Naive thymus-derived CD4-positive, alpha-beta T cell (primary cell): Measurements from ENCODE around the gene ALG6. TPM values are rescaled to one million over a fixed set of nuclear protein-coding genes. Genes with fewer than 3 reads are reported as not detected.

Source experiments
- ATAC-seq: fragments of 150-1000 bp; cut with Tn5 transposase; 2 replicates; pipeline ENCODE4 v1.10.0; 2021; ENCODE audit warnings: mild to moderate bottlenecking, moderate library complexity
- CTCF ChIA-PET: fragments of 350-600 bp; sonication (Branson Sonifier 250); formaldehyde crosslinking; loops from one replicate; lab custom pipeline; 2021; ENCODE audit warnings: antibody characterized with exemption; lab: Charles Lee
- POLR2A ChIA-PET: fragments of 350-600 bp; sonication (Branson Sonifier 250); formaldehyde crosslinking; loops from one replicate; lab custom pipeline; 2021; ENCODE audit warnings: antibody characterized with exemption, inconsistent platforms; lab: Charles Lee
- DNase-seq, 9 donors: peaks; one replicate each; pipeline versions ENCODE4 v3.0.0 to v3.0.0-alpha.2; 2020 to 2022; ENCODE audit warnings: mixed read lengths in 1 of 9
- H3K27ac ChIP-seq: one replicate; pipeline ENCODE4 v1.7.0; 2013; ENCODE audit warnings: mild to moderate bottlenecking, low read depth, low read length, moderate library complexity
- H3K27me3 ChIP-seq, 2 donors: one replicate each; pipeline ENCODE4 v1.7.0; 2013; ENCODE audit warnings: low read length in 2 of 2, mild to moderate bottlenecking in 2 of 2, moderate library complexity in 2 of 2; ENCODE audit not compliant: control insufficient read depth in 2 of 2, insufficient read depth in 2 of 2
- H3K36me3 ChIP-seq, 3 experiments: 1 replicate in 2 of 3; 2 replicates in 1 of 3; pipeline ENCODE4 v1.7.0; 2013; ENCODE audit warnings: low read length in 3 of 3, mild to moderate bottlenecking in 3 of 3, moderate library complexity in 1 of 3; ENCODE audit not compliant: insufficient read depth in 3 of 3, control insufficient read depth in 2 of 3
- H3K4me1 ChIP-seq, 2 donors: one replicate each; pipeline ENCODE4 v1.7.0; 2013; ENCODE audit warnings: low read length in 2 of 2, mild to moderate bottlenecking in 2 of 2, moderate library complexity in 1 of 2; ENCODE audit not compliant: control insufficient read depth in 2 of 2, insufficient read depth in 2 of 2
- H3K4me3 ChIP-seq: 2 replicates; pipeline ENCODE4 v1.7.0; 2013; ENCODE audit warnings: mild to moderate bottlenecking, low read length
- H3K9me3 ChIP-seq, 3 experiments: 1 replicate in 2 of 3; 2 replicates in 1 of 3; pipeline ENCODE4 v1.7.0; 2013; ENCODE audit warnings: low read length in 3 of 3; ENCODE audit not compliant: control insufficient read depth in 2 of 3
- H3K27ac Mint-ChIP-seq, 9 donors: one replicate each; pipeline ENCODE4 v1.8.0; 2020 to 2022; ENCODE audit warnings: mixed read lengths in 9 of 9, mild to moderate bottlenecking in 8 of 9, moderate library complexity in 5 of 9, inconsistent platforms in 2 of 9
- H3K27me3 Mint-ChIP-seq, 5 donors: one replicate each; pipeline ENCODE4 v1.8.0; 2021 to 2022; ENCODE audit warnings: mixed read lengths in 5 of 5, mild to moderate bottlenecking in 1 of 5
- H3K36me3 Mint-ChIP-seq, 5 donors: one replicate each; pipeline ENCODE4 v1.8.0; 2020 to 2022; ENCODE audit warnings: mixed read lengths in 5 of 5, mild to moderate bottlenecking in 3 of 5, inconsistent platforms in 1 of 5
- H3K4me1 Mint-ChIP-seq, 7 donors: one replicate each; pipeline ENCODE4 v1.8.0; 2020 to 2022; ENCODE audit warnings: mixed read lengths in 7 of 7, mild to moderate bottlenecking in 3 of 7, inconsistent platforms in 1 of 7
- H3K4me3 Mint-ChIP-seq, 10 donors: one replicate each; pipeline ENCODE4 v1.8.0; 2020 to 2022; ENCODE audit warnings: mild to moderate bottlenecking in 10 of 10, mixed read lengths in 10 of 10, moderate library complexity in 6 of 10, inconsistent platforms in 2 of 10
- H3K9me3 Mint-ChIP-seq, 11 donors: one replicate each; pipeline ENCODE4 v1.8.0; 2020 to 2022; ENCODE audit warnings: mixed read lengths in 11 of 11, mild to moderate bottlenecking in 4 of 11, inconsistent platforms in 1 of 11, moderate library complexity in 1 of 11
- intact Hi-C, 2 donors: fragments of 100-400 bp; cut with micrococcal nuclease; formaldehyde crosslinking; loops; one replicate each; pipeline ENCODE4 v1.15.1; 2023
- polyA plus RNA-seq, 2 donors: library from polyadenylated mRNA; unstranded; fragments of 300-500 nt; fragmentation: Illumina TruSeq; gene quantifications; one replicate each; pipeline ENCODE4 v1.2.3, GENCODE V29; 2021
- total RNA-seq, 6 experiments: library from RNA in 5 of 6; stranded (reverse) in 5 of 6; gene quantifications; 1 replicate in 5 of 6; 2 replicates in 1 of 6; pipeline ENCODE4 v1.2.3 and lab custom pipeline; 2021 to 2026

The ALG6 gene
- total and polyA plus RNA-seq, 7 experiments from 2014 or later, result 16.1 to 29.8 (median 25.1) TPM

- Histone ChIP-seq H3K27me3 (peaks cover 32 to 76% of the 10 kb centered on the region in 2 donors), H3K9me3 (peaks cover 0 to 26% (median 0%) of the 10 kb centered on the region in 3 experiments), H3K36me3 (no peaks in the 10 kb centered on the region), H3K27ac (no peak overlapping the region), H3K4me3 (no peak overlapping the region), H3K4me1 (peaks cover 0 to 13% of the 10 kb centered on the region in 2 donors)
- H3K4me3 Mint-ChIP-seq, result peak overlapping the region; percentile 70 to 84 (median 78)
- H3K27ac Mint-ChIP-seq, result peak overlapping the region in 8 of 9 donors; percentile 16 to 88 (median 78)
- peaks cover 56 to 77% (median 71%) of the 10 kb centered on the region in 5 donors for H3K27me3 Mint-ChIP-seq
- ChIA-PET POLR2A (no interaction called here), CTCF (no interaction called here)
- ATAC-seq, result no peak
- intact Hi-C loops, result loop anchor here in 1 of 2 donors (5.0 kb wide), 1 partner anchor 926 kb away; no protein-coding TSS in a partner anchor
- H3K4me1 Mint-ChIP-seq, result peaks cover 7 to 64% (median 47%) of the 10 kb centered on the region in 7 donors
- H3K36me3 Mint-ChIP-seq, result peaks cover 0 to 20% (median 5%) of the 10 kb centered on the region in 5 donors
- peak in 4 of 9 donors; percentile 12 to 24 (median 17) for DNase-seq
- H3K9me3 Mint-ChIP-seq, result peaks cover 3 to 67% (median 30%) of the 10 kb centered on the region in 11 donors
These were observed 46.2 kb upstream of the ALG6 start for GRCh38 chr1:63321066-63321784.

GRCh38 chr1:63321785-63322113, 45.7 kb upstream of the ALG6 start:
- H3K36me3 ChIP-seq, result no peaks in the 10 kb centered on the region
- H3K4me3 ChIP-seq, result peak overlapping the region; percentile 36
- Mint-ChIP-seq H3K27ac (peak overlapping the region in 7 of 9 donors; percentile 67 to 88 (median 79)), H3K4me3 (peak overlapping the region; percentile 70 to 84 (median 78)), H3K27me3 (peaks cover 58 to 79% (median 72%) of the 10 kb centered on the region in 5 donors), H3K9me3 (peaks cover 3 to 68% (median 31%) of the 10 kb centered on the region in 11 donors), H3K36me3 (peaks cover 0 to 23% (median 5%) of the 10 kb centered on the region in 5 donors), H3K4me1 (peaks cover 7 to 68% (median 47%) of the 10 kb centered on the region in 7 donors)
- peaks cover 36 to 76% of the 10 kb centered on the region in 2 donors for H3K27me3 ChIP-seq
- POLR2A ChIA-PET, result no interaction called here
- no peak overlapping the region for H3K27ac ChIP-seq
- no peak for ATAC-seq
- DNase-seq, result peak in 4 of 9 donors; percentile 7 to 31 (median 28)
- H3K4me1 ChIP-seq, result peaks cover 0 to 13% of the 10 kb centered on the region in 2 donors
- intact Hi-C loops, result loop anchor here in 1 of 2 donors (2.0 to 5.0 kb wide), 3 partner anchors 45 to 926 kb away; partner anchors contain the start of genes ALG6, EFCAB7 and ITGB3BP
- CTCF ChIA-PET, result no interaction called here
- H3K9me3 ChIP-seq, result peaks cover 0 to 28% (median 0%) of the 10 kb centered on the region in 3 experiments

- ATAC-seq (peak; percentile 43), DNase-seq (peak in 5 of 9 donors; percentile 5 to 48 (median 26))
- Histone ChIP-seq H3K27me3 (peaks cover 42 to 77% of the 10 kb centered on the region in 2 donors), H3K9me3 (peaks cover 0 to 28% (median 0%) of the 10 kb centered on the region in 3 experiments), H3K36me3 (no peaks in the 10 kb centered on the region), H3K4me1 (peaks cover 2 to 13% of the 10 kb centered on the region in 2 donors), H3K4me3 (peak within 1 kb of the TSS; percentile 40), H3K27ac (no peak within 1 kb of the TSS)
- peak within 1 kb of the TSS in 8 of 9 donors; percentile 67 to 88 (median 78) for H3K27ac Mint-ChIP-seq
- intact Hi-C loops, result loop anchor here in 1 of 2 donors (2.0 to 5.0 kb wide), 3 partner anchors 44 to 925 kb away; partner anchors contain the start of genes ALG6, EFCAB7 and ITGB3BP
- ChIA-PET CTCF (no interaction called here), POLR2A (no interaction called here)
- H3K9me3 Mint-ChIP-seq, result peaks cover 3 to 74% (median 33%) of the 10 kb centered on the region in 11 donors
- H3K4me3 Mint-ChIP-seq, result peak within 1 kb of the TSS; percentile 76 to 89 (median 84)
- H3K4me1 Mint-ChIP-seq, result peaks cover 7 to 74% (median 50%) of the 10 kb centered on the region in 7 donors
- H3K36me3 Mint-ChIP-seq, result peaks cover 0 to 29% (median 5%) of the 10 kb centered on the region in 5 donors
- peaks cover 63 to 84% (median 78%) of the 10 kb centered on the region in 5 donors for H3K27me3 Mint-ChIP-seq
These were observed 45.1 kb upstream of the ALG6 start, which contains the start of gene FOXD3 for GRCh38 chr1:63322114-63322943. Gene FOXD3, plus strand, starts transcription at chr1:63322567. Its CDS starts 492 bp downstream, at chr1:63323059.

- CTCF ChIA-PET, result no interaction called here
- intact Hi-C loops, result loop anchor here in 1 of 2 donors (2.0 to 5.0 kb wide), 3 partner anchors 44 to 924 kb away; partner anchors contain the start of genes ALG6, EFCAB7 and ITGB3BP
- peak; percentile 60 for ATAC-seq
- Mint-ChIP-seq H3K27ac (peak overlapping the region in 6 of 9 donors; percentile 28 to 84 (median 75)), H3K4me3 (peak overlapping the region; percentile 72 to 89 (median 84)), H3K27me3 (peaks cover 66 to 85% (median 79%) of the 10 kb centered on the region in 5 donors), H3K9me3 (peaks cover 3 to 75% (median 39%) of the 10 kb centered on the region in 11 donors), H3K4me1 (peaks cover 7 to 74% (median 51%) of the 10 kb centered on the region in 7 donors), H3K36me3 (peaks cover 0 to 36% (median 5%) of the 10 kb centered on the region in 5 donors)
- DNase-seq, result peak in 7 of 9 donors; percentile 41 to 69 (median 61)
- no peaks in the 10 kb centered on the region for H3K36me3 ChIP-seq
- H3K27me3 ChIP-seq, result peaks cover 44 to 77% of the 10 kb centered on the region in 2 donors
- peaks cover 8 to 13% of the 10 kb centered on the region in 2 donors for H3K4me1 ChIP-seq
- POLR2A ChIA-PET, result no interaction called here
- peak overlapping the region; percentile 40 for H3K4me3 ChIP-seq
- no peak overlapping the region for H3K27ac ChIP-seq
- peaks cover 0 to 28% (median 0%) of the 10 kb centered on the region in 3 experiments for H3K9me3 ChIP-seq
These were observed 44.2 kb upstream of the ALG6 start for GRCh38 chr1:63322944-63323864.

GRCh38 chr1:63323865-63324778, 43.3 kb upstream of the ALG6 start:
- ATAC-seq, result no peak
- H3K4me1 ChIP-seq, result peaks cover 8 to 13% of the 10 kb centered on the region in 2 donors

More at GRCh38 chr1:63323865-63324778, 43.3 kb upstream of the ALG6 start:
- Mint-ChIP-seq H3K27ac (peak overlapping the region in 7 of 9 donors; percentile 46 to 92 (median 64)), H3K4me3 (peak overlapping the region; percentile 71 to 89 (median 82)), H3K36me3 (peaks cover 0 to 39% (median 1%) of the 10 kb centered on the region in 5 donors), H3K27me3 (peaks cover 66 to 85% (median 77%) of the 10 kb centered on the region in 5 donors), H3K4me1 (peaks cover 9 to 69% (median 47%) of the 10 kb centered on the region in 7 donors), H3K9me3 (peaks cover 3 to 71% (median 36%) of the 10 kb centered on the region in 11 donors)
- no peak overlapping the region for H3K27ac ChIP-seq
- DNase-seq, result peak in 3 of 9 donors; percentile 4 to 6 (median 6)
- peaks cover 0 to 20% (median 0%) of the 10 kb centered on the region in 3 experiments for H3K9me3 ChIP-seq
- H3K36me3 ChIP-seq, result no peaks in the 10 kb centered on the region
- ChIA-PET POLR2A (no interaction called here), CTCF (no interaction called here)
- H3K4me3 ChIP-seq, result no peak overlapping the region
- peaks cover 39 to 76% of the 10 kb centered on the region in 2 donors for H3K27me3 ChIP-seq
- intact Hi-C loops, result loop anchor here in 1 of 2 donors (2.0 to 5.0 kb wide), 3 partner anchors 43 to 923 kb away; partner anchors contain the start of genes ALG6, EFCAB7 and ITGB3BP
